ENCODE data around the gene AMPH. TPM values are rescaled to one million over a fixed set of nuclear protein-coding genes. Genes with fewer than 3 reads are reported as not detected.

AMPH gene
- polyA plus RNA-seq, 1 donor (not counting 4 experiments of a cell fraction or from before 2014, with no cell fraction given), result not detected

GRCh38 chr7:38615665-38616064, 15.5 kb downstream of the AMPH start:
- Histone ChIP-seq H3K27me3 (ENCODE audit: control insufficient read depth, extremely low read depth, insufficient read depth, low read length) (no peaks in the 10 kb centered on the region), H3K9me1 (ENCODE audit: control insufficient read depth, extremely low read depth, insufficient read depth, low read length) (no peaks in the 10 kb centered on the region), H3K4me1 (ENCODE audit: control insufficient read depth, extremely low read depth, insufficient read depth, low read length) (no peaks in the 10 kb centered on the region), H3K27ac (ENCODE audit: control insufficient read depth, insufficient read depth, low read length) (no peak overlapping the region), H3K36me3 (ENCODE audit: control insufficient read depth in 2 of 2, extremely low read depth in 1 of 2, insufficient read depth in 2 of 2, low read length in 2 of 2) (no peaks in the 10 kb centered on the region), H3K79me2 (ENCODE audit: control insufficient read depth, insufficient read depth, low read length) (no peaks in the 10 kb centered on the region), H3K4me2 (ENCODE audit: control insufficient read depth, extremely low read depth, insufficient read depth, low read depth, low read length) (no peak overlapping the region), H3K9me3 (ENCODE audit: control insufficient read depth, low read depth, low read length) (no peaks in the 10 kb centered on the region), H4K20me1 (ENCODE audit: control insufficient read depth, extremely low read depth, insufficient read depth, low read length) (no peaks in the 10 kb centered on the region), H2AFZ (ENCODE audit: control insufficient read depth, low read length) (no peak overlapping the region), H3K9ac (ENCODE audit: control insufficient read depth, extremely low read depth, insufficient read depth, low read length) (no peak overlapping the region), H3K4me3 (ENCODE audit: control insufficient read depth in 2 of 3, extremely low read depth in 1 of 3, insufficient read depth in 2 of 3, low read depth in 1 of 3, low read length in 3 of 3) (no peak overlapping the region)
- no peak for TF ChIP-seq CTCF (optimal IDR thresholded peaks at IDR 0.05 in 1 of 3, IDR thresholded peaks at IDR 0.05 in 1 of 3, conservative IDR thresholded peaks at IDR 0.05 in 1 of 3; ENCODE audit: extremely low read depth in 1 of 3, insufficient read depth in 2 of 3, low read length in 3 of 3)
- TF ChIP-seq EZH2 (IDR thresholded peaks at IDR 0.05; ENCODE audit: low read length), result no peak
- FAIRE-seq (no peak), DNase-seq (ENCODE audit: low read depth, low spot score) (no peak)
- dilution Hi-C loops (cut with MboI; ENCODE audit: extremely low pct_ligation_motif_present, low sequenced_read_pairs), result no loop called here

- dilution Hi-C loops (cut with MboI; ENCODE audit: extremely low pct_ligation_motif_present, low sequenced_read_pairs), result no loop called here
- Histone ChIP-seq H3K27ac (ENCODE audit: control insufficient read depth, insufficient read depth, low read length) (no peak overlapping the region), H3K27me3 (ENCODE audit: control insufficient read depth, extremely low read depth, insufficient read depth, low read length) (no peaks in the 10 kb centered on the region), H3K9ac (ENCODE audit: control insufficient read depth, extremely low read depth, insufficient read depth, low read length) (no peak overlapping the region), H3K4me2 (ENCODE audit: control insufficient read depth, extremely low read depth, insufficient read depth, low read depth, low read length) (no peak overlapping the region), H3K9me1 (ENCODE audit: control insufficient read depth, extremely low read depth, insufficient read depth, low read length) (no peaks in the 10 kb centered on the region), H3K36me3 (ENCODE audit: control insufficient read depth in 2 of 2, extremely low read depth in 1 of 2, insufficient read depth in 2 of 2, low read length in 2 of 2) (no peaks in the 10 kb centered on the region), H3K79me2 (ENCODE audit: control insufficient read depth, insufficient read depth, low read length) (no peaks in the 10 kb centered on the region), H3K4me3 (ENCODE audit: control insufficient read depth in 2 of 3, extremely low read depth in 1 of 3, insufficient read depth in 2 of 3, low read depth in 1 of 3, low read length in 3 of 3) (no peak overlapping the region), H3K4me1 (ENCODE audit: control insufficient read depth, extremely low read depth, insufficient read depth, low read length) (no peaks in the 10 kb centered on the region), H4K20me1 (ENCODE audit: control insufficient read depth, extremely low read depth, insufficient read depth, low read length) (no peaks in the 10 kb centered on the region), H2AFZ (ENCODE audit: control insufficient read depth, low read length) (no peak overlapping the region), H3K9me3 (ENCODE audit: control insufficient read depth, low read depth, low read length) (no peaks in the 10 kb centered on the region)
- TF ChIP-seq CTCF (optimal IDR thresholded peaks at IDR 0.05 in 1 of 3, IDR thresholded peaks at IDR 0.05 in 1 of 3, conservative IDR thresholded peaks at IDR 0.05 in 1 of 3; ENCODE audit: extremely low read depth in 1 of 3, insufficient read depth in 2 of 3, low read length in 3 of 3) (no peak), EZH2 (IDR thresholded peaks at IDR 0.05; ENCODE audit: low read length) (no peak)
- FAIRE-seq (no peak), DNase-seq (ENCODE audit: low read depth, low spot score) (no peak)
Measured at GRCh38 chr7:38607466-38607865, 23.7 kb downstream of the AMPH start.
